ENCODE results near the gene CDHR1. TPM values are rescaled to one million over a fixed set of nuclear protein-coding genes. Genes with fewer than 3 reads are reported as not detected.

Gene CDHR1
- total and polyA plus RNA-seq, 8 donors: 0.03 to 0.77 (median 0.49) TPM; not detected in 1

DNA sequence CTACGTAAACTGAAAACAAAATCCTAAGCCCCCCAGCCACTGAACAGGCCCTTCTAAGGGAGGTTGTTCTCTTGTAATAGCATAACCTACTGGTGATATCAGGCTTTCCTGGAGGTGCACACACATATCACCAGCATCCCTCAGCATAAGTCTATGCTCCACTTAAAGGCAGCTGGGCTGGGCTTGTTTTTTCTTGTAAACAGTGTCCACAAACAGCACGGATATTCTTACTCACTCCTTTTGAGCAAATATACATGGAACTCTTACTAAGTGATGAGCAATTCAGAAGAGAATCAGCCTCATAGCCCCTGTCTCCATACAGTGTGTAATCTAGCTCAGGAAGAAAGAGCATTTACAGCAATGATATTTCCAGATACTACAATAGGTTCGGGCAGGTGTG is 44.6 kb downstream of the CDHR1 start:
- FAIRE-seq: no peak
- H3K36me3 ChIP-seq: no peaks in the 10 kb centered on the region
- no peaks in the 10 kb centered on the region for H3K4me1 ChIP-seq
- H3K27ac ChIP-seq: no peak overlapping the region
- H3K27me3 ChIP-seq: no peaks in the 10 kb centered on the region
- TF ChIP-seq, protein P1, sequence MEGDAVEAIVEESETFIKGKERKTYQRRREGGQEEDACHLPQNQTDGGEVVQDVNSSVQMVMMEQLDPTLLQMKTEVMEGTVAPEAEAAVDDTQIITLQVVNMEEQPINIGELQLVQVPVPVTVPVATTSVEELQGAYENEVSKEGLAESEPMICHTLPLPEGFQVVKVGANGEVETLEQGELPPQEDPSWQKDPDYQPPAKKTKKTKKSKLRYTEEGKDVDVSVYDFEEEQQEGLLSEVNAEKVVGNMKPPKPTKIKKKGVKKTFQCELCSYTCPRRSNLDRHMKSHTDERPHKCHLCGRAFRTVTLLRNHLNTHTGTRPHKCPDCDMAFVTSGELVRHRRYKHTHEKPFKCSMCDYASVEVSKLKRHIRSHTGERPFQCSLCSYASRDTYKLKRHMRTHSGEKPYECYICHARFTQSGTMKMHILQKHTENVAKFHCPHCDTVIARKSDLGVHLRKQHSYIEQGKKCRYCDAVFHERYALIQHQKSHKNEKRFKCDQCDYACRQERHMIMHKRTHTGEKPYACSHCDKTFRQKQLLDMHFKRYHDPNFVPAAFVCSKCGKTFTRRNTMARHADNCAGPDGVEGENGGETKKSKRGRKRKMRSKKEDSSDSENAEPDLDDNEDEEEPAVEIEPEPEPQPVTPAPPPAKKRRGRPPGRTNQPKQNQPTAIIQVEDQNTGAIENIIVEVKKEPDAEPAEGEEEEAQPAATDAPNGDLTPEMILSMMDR (IDR thresholded peaks at IDR 0.05): no peak
- no peak for ATAC-seq
- no peaks in the 10 kb centered on the region for H3K9me3 ChIP-seq
- no peak overlapping the region for H3K4me3 ChIP-seq
- intact Hi-C loops (cut with DNase I): no loop called here
- 61 to 70% methylated on average over 3 of the region's 3 CpGs for WGBS, 2 donors
- no peak for DNase-seq

DNA sequence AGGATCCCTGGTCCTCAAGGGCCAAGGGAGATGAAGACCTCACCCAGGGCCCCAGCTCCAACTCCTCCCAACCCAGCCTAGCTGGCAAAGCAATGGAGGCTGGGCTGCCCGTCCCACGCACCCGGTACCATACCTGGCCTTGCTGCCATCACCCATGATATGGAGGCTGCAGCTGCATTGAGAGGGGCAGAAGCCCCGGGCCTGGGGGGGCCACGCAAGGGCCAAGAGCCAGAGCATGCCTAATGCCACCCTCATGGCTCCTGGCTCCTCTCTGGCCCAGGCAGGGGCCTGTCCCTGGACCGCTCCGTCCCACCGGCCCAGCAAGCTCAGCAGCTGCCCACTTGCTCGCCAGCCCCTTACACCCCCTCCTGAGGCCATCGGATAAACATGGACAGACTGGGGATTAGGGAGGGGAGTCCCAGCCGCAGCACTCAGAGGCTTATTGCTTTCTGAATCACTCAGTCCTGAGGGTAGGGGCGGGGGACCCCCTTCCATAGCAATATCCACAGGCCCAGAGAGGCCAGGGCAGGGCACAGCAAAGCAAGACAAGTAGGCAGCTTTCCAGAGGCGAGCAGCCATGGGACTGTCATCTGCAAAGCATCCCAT is 47.0 kb downstream of the CDHR1 start, which contains the start of gene LRIT1:
TSS of gene LRIT1 (minus strand) at position 362 of the 606 bp plus-strand sequence. CDS start at position 255, 107 bp downstream.
- Histone ChIP-seq H3K9me3 (no peaks in the 10 kb centered on the region), H3K27ac (no peak within 1 kb of the TSS), H3K36me3 (no peaks in the 10 kb centered on the region), H3K4me3 (no peak within 1 kb of the TSS), H3K27me3 (no peaks in the 10 kb centered on the region), H3K4me1 (no peaks in the 10 kb centered on the region)
- no peak for ATAC-seq
- 85 to 90% methylated on average over 13 of the region's 13 CpGs for WGBS, 2 donors
- intact Hi-C loops (cut with DNase I): no loop called here
- no peak for FAIRE-seq
- TF ChIP-seq, protein P1 (IDR thresholded peaks at IDR 0.05): no peak
- no peak for DNase-seq

DNA sequence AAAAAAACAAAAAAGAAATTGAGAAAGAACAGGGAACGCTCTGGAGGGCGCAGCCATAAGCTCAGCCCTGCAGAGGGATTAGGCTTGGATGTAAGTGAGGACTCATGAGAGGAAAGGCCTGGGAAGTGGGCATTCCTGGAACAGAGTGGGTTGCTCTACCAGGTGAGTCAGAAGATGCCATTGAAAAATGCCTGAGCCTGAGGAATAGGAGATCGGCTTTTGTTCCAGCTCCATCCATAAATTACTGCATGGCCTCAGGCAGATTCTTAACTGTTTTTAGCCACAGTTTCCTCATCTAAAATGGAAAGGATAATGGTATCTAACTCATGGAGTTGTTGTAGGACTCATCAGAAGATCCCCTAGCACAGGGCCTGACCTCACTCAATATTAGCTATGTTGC is 49.4 kb downstream of the CDHR1 start:
- H3K27me3 ChIP-seq: no peaks in the 10 kb centered on the region
- TF ChIP-seq, protein P1 (IDR thresholded peaks at IDR 0.05): no peak
- ATAC-seq (no peak), FAIRE-seq (no peak), DNase-seq (no peak)
- H3K4me1 ChIP-seq: no peaks in the 10 kb centered on the region
- 97% methylated on average over 3 of the region's 3 CpGs for WGBS, 2 donors
- no peaks in the 10 kb centered on the region for H3K9me3 ChIP-seq
- no peak overlapping the region for H3K4me3 ChIP-seq
- H3K27ac ChIP-seq: no peak overlapping the region
- H3K36me3 ChIP-seq: no peaks in the 10 kb centered on the region
- intact Hi-C loops (cut with DNase I): no loop called here

DNA sequence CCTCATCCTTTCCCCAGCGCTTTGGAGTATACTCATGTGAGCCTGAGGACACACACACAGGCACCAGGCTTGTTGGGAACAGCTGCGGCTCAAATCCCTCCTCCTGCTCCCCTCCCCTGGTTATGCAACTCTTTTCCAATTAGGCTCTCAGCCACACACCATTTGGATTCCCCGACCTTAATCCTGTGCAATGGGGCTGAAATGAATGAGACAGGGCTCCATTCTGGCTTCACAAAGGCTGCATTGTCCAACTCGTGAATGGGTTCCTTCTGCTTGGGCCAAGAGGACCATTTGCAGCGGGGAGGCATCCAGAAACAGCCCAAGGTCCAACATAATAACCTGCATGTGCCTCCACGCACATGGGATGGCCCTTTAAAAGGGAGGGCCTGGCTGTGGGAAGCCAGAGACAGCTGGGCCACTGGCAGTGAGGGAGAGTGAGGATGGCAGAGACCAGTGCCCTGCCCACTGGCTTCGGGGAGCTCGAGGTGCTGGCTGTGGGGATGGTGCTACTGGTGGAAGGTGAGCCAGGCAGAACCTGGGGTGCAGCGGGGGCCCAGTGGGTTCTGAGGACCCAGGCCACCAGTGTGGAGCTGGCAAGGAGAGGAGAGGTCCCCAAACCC is 50.4 kb downstream of the CDHR1 start, which contains the start of gene RGR:
TSS of gene RGR (plus strand) at position 403 of the 620 bp plus-strand sequence. CDS start at position 441, 38 bp downstream.
- intact Hi-C loops (cut with DNase I): no loop called here
- Histone ChIP-seq H3K36me3 (no peaks in the 10 kb centered on the region), H3K27ac (no peak within 1 kb of the TSS), H3K4me3 (no peak within 1 kb of the TSS), H3K4me1 (no peaks in the 10 kb centered on the region), H3K27me3 (no peaks in the 10 kb centered on the region), H3K9me3 (no peaks in the 10 kb centered on the region)
- ATAC-seq: peak; percentile 61 to 84 (median 74)
- 32 to 43% methylated on average over 9 of the region's 9 CpGs for whole genome bisulfite sequencing, 2 donors
- TF ChIP-seq, protein P1 (IDR thresholded peaks at IDR 0.05): no peak
- FAIRE-seq: no peak
- DNase-seq: peak in 2 of 6 donors; percentile 21 to 37

DNA sequence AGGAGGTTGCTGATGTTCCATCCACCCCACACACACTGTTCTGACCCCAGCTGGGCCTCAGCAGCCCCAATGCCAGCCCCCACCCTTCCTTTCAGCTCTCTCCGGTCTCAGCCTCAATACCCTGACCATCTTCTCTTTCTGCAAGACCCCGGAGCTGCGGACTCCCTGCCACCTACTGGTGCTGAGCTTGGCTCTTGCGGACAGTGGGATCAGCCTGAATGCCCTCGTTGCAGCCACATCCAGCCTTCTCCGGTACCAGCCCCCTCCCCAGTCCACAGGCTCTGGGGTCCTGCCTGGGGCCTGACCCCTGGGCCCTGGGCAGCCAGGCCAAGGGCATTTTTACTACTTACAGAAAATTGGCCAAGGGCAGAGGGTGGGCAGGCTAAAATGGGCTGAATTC is 53.2 kb downstream of the CDHR1 start:
- no peaks in the 10 kb centered on the region for H3K4me1 ChIP-seq
- H3K27ac ChIP-seq: no peak overlapping the region
- no peak overlapping the region for H3K4me3 ChIP-seq
- intact Hi-C loops (cut with DNase I): no loop called here
- no peaks in the 10 kb centered on the region for H3K36me3 ChIP-seq
- no peaks in the 10 kb centered on the region for H3K9me3 ChIP-seq
- WGBS, 2 donors: 75 to 77% methylated on average over 6 of the region's 6 CpGs
- ATAC-seq (no peak), DNase-seq (no peak), FAIRE-seq (no peak)
- H3K27me3 ChIP-seq: no peaks in the 10 kb centered on the region
- TF ChIP-seq, protein P1 (IDR thresholded peaks at IDR 0.05): no peak

Data from pancreas (tissue), 10 donors.